ENCODE measurements around the gene ANKRD39.

The ANKRD39 gene

GRCh38 chr2:96816836-96817702 lies 40.7 kb downstream of the ANKRD39 start:
- DNase-seq (ENCODE audit: low read depth, low spot score) = no peak
- TF ChIP-seq CTCF (IDR thresholded peaks at IDR 0.05; ENCODE audit: insufficient read depth, low read length, missing control alignments) = no peak
- ChIA-PET POLR2A (interaction anchor here (1.0 kb wide), 1 partner anchor 52 kb away, joined by 3 read pairs; no protein-coding TSS in a partner anchor), CTCF (interaction anchor here (0.8 to 2.2 kb wide), 10 partner anchors 10 to 144 kb away, joined by 3 to 9 read pairs (median 4); partner anchors contain the start of genes ANKRD39 and CNNM4)
- H3K4me3 ChIP-seq (ENCODE audit: low read depth, low read length) = peak overlapping the region; percentile 65

- ChIA-PET POLR2A (interaction anchor here (1.0 kb wide), 1 partner anchor 52 kb away, joined by 3 read pairs; no protein-coding TSS in a partner anchor), CTCF (interaction anchor here (0.8 to 2.2 kb wide), 9 partner anchors 9 to 145 kb away, joined by 3 to 9 read pairs (median 4); partner anchors contain the start of genes ANKRD39 and CNNM4)
- DNase-seq (ENCODE audit: low read depth, low spot score) = peak; percentile 31
- H3K4me3 ChIP-seq (ENCODE audit: low read depth, low read length) = peak within 1 kb of the TSS; percentile 65
- peak; percentile 90 for TF ChIP-seq CTCF (IDR thresholded peaks at IDR 0.05; ENCODE audit: insufficient read depth, low read length, missing control alignments)
Measured at GRCh38 chr2:96816127-96816835, 41.5 kb downstream of the ANKRD39 start, which contains the start of gene CNNM3. TSS of gene CNNM3 (plus strand) at chr2:96816268. CDS start at chr2:96816278, 10 bp downstream.

- no peak for TF ChIP-seq CTCF (IDR thresholded peaks at IDR 0.05; ENCODE audit: insufficient read depth, low read length, missing control alignments)
- ChIA-PET CTCF (interaction anchor here (0.8 to 1.6 kb wide), 7 partner anchors 9 to 146 kb away, joined by 3 to 8 read pairs (median 4); partner anchors contain the start of gene CNNM4), POLR2A (interaction anchor here (1.0 kb wide), 1 partner anchor 53 kb away, joined by 3 read pairs; no protein-coding TSS in a partner anchor)
- peak overlapping the region; percentile 65 for H3K4me3 ChIP-seq (ENCODE audit: low read depth, low read length)
- DNase-seq (ENCODE audit: low read depth, low spot score) = no peak
Measured at GRCh38 chr2:96815326-96816126, 42.3 kb downstream of the ANKRD39 start.

GRCh38 chr2:96813656-96814055 lies 44.2 kb downstream of the ANKRD39 start:
- ChIA-PET POLR2A (no interaction called here), CTCF (interaction anchor here (1.2 to 2.6 kb wide), 4 partner anchors 9 to 52 kb away, joined by 3 to 20 read pairs (median 4); no protein-coding TSS in a partner anchor)
- H3K4me3 ChIP-seq (ENCODE audit: low read depth, low read length) = no peak overlapping the region
- no peak for TF ChIP-seq CTCF (IDR thresholded peaks at IDR 0.05; ENCODE audit: insufficient read depth, low read length, missing control alignments)
- DNase-seq (ENCODE audit: low read depth, low spot score) = no peak

- no peak for DNase-seq (ENCODE audit: low read depth, low spot score)
- ChIA-PET CTCF (interaction anchor here (1.0 to 2.6 kb wide), 3 partner anchors 9 to 49 kb away, joined by 3 to 20 read pairs (median 4); no protein-coding TSS in a partner anchor), POLR2A (no interaction called here)
- TF ChIP-seq CTCF (IDR thresholded peaks at IDR 0.05; ENCODE audit: insufficient read depth, low read length, missing control alignments) = no peak
- H3K4me3 ChIP-seq (ENCODE audit: low read depth, low read length) = no peak overlapping the region
Measured at GRCh38 chr2:96811917-96812316, 45.9 kb downstream of the ANKRD39 start.
